NCI-H1930 (cell line): ENCODE data around the gene CDX1.

ENCODE experiments used
- DNase-seq, 2 experiments: peaks; one replicate each; lab custom pipeline; 2025; lab: John Stamatoyannopoulos, UW

Gene CDX1

GRCh38 chr5:150208187-150209098 lies 41.9 kb downstream of the CDX1 start:
- no peak for DNase-seq

- no peak for DNase-seq
Observed at GRCh38 chr5:150209099-150209635, 42.6 kb downstream of the CDX1 start.

- no peak for DNase-seq
Observed at GRCh38 chr5:150210644-150211043, 44.1 kb downstream of the CDX1 start.

GRCh38 chr5:150211156-150212030 lies 44.8 kb downstream of the CDX1 start:
- no peak for DNase-seq

- DNase-seq, result no peak
Observed at GRCh38 chr5:150213530-150213929, 47.0 kb downstream of the CDX1 start.

GRCh38 chr5:150214289-150214688 lies 47.7 kb downstream of the CDX1 start:
- DNase-seq, result no peak

- DNase-seq, result no peak
Observed at GRCh38 chr5:150215979-150216944, 49.7 kb downstream of the CDX1 start.

GRCh38 chr5:150217038-150217437 lies 50.5 kb downstream of the CDX1 start:
- no peak for DNase-seq

- DNase-seq, result peak; percentile 9 to 29
Observed at GRCh38 chr5:150217873-150218692, 51.5 kb downstream of the CDX1 start.

- DNase-seq, result no peak
Observed at GRCh38 chr5:150218693-150219035, 52.1 kb downstream of the CDX1 start.

GRCh38 chr5:150219142-150219541 lies 52.6 kb downstream of the CDX1 start:
- DNase-seq, result no peak

GRCh38 chr5:150219861-150220260 lies 53.3 kb downstream of the CDX1 start:
- DNase-seq, result no peak

GRCh38 chr5:150221471-150221870 lies 54.9 kb downstream of the CDX1 start:
- no peak for DNase-seq

GRCh38 chr5:150222906-150223305 lies 56.3 kb downstream of the CDX1 start:
- DNase-seq, result no peak

- no peak for DNase-seq
Observed at GRCh38 chr5:150223474-150223873, 56.9 kb downstream of the CDX1 start.

GRCh38 chr5:150224483-150225027 lies 58.0 kb downstream of the CDX1 start:
- DNase-seq, result no peak

- no peak for DNase-seq
Observed at GRCh38 chr5:150227036-150227435, 60.5 kb downstream of the CDX1 start.

GRCh38 chr5:150227606-150228273 lies 61.2 kb downstream of the CDX1 start:
- DNase-seq, result no peak

GRCh38 chr5:150229571-150229970 lies 63.0 kb downstream of the CDX1 start:
- no peak for DNase-seq

GRCh38 chr5:150230842-150231241 lies 64.3 kb downstream of the CDX1 start:
- no peak for DNase-seq
